Mucosa of descending colon (tissue), 3 donors: ENCODE results near the gene UTS2R. TPM values are rescaled to one million over a fixed set of nuclear protein-coding genes. Genes with fewer than 3 reads are reported as not detected.

Source experiments
- ATAC-seq: fragments of 200-7000 bp; cut with Tn5 transposase; one replicate; pipeline ENCODE4 v1.9.1; 2020; ENCODE audit warnings: mild to moderate bottlenecking, moderate library complexity
- DNase-seq, 3 donors: peaks; one replicate each; pipeline ENCODE4 v3.0.0-alpha.2; 2020
- H3K36me3 ChIP-seq: fragments of 200-600 bp; one replicate; pipeline ENCODE4 v1.8.0; 2021; ENCODE audit warnings: low read depth, mild to moderate bottlenecking
- H3K4me1 ChIP-seq: fragments of 200-600 bp; one replicate; pipeline ENCODE4 v1.8.0; 2021; ENCODE audit warnings: low read depth, mild to moderate bottlenecking
- H3K4me3 ChIP-seq: fragments of 200-600 bp; one replicate; pipeline ENCODE4 v1.8.0; 2021; ENCODE audit warnings: mild to moderate bottlenecking
- H3K9me3 ChIP-seq: fragments of 200-600 bp; one replicate; pipeline ENCODE4 v1.8.0; 2021; ENCODE audit warnings: mild to moderate bottlenecking
- intact Hi-C, 2 donors: fragments of 100-400 bp; cut with DNase I in 1 of 2; cut with micrococcal nuclease in 1 of 2; formaldehyde crosslinking; loops; one replicate each; pipeline versions ENCODE4 v1.11.0 to v1.11.1; 2022; cut with DNase I, micrococcal nuclease
- total RNA-seq, 3 donors: library from RNA; stranded (reverse); fragmentation: NEBNext Ultra II Directional in 2 of 3; extraction: Animal tissue kit (Norgen Biotek cat#: 25700) in 2 of 3; gene quantifications; one replicate each; pipeline versions ENCODE4 v1.2.1 to v1.2.4, GENCODE V29; 2021 to 2023
- TF ChIP-seq, protein P1 (sequence below): fragments of 200-600 bp; IDR thresholded peaks from one replicate; pipeline ENCODE4 v1.8.0; 2022; ENCODE audit warnings: antibody characterized with exemption, mild to moderate bottlenecking
- donor health status: DM: no; HTN: no; CAD: no; lungs with moderate emphysema.
- donor health status: DM: no; HTN: no; CAD: no.
- donor health status: DM: no; HTN: yes; CAD: no.

UTS2R gene
- total RNA-seq, 3 donors from 2014 or later: not detected

DNA sequence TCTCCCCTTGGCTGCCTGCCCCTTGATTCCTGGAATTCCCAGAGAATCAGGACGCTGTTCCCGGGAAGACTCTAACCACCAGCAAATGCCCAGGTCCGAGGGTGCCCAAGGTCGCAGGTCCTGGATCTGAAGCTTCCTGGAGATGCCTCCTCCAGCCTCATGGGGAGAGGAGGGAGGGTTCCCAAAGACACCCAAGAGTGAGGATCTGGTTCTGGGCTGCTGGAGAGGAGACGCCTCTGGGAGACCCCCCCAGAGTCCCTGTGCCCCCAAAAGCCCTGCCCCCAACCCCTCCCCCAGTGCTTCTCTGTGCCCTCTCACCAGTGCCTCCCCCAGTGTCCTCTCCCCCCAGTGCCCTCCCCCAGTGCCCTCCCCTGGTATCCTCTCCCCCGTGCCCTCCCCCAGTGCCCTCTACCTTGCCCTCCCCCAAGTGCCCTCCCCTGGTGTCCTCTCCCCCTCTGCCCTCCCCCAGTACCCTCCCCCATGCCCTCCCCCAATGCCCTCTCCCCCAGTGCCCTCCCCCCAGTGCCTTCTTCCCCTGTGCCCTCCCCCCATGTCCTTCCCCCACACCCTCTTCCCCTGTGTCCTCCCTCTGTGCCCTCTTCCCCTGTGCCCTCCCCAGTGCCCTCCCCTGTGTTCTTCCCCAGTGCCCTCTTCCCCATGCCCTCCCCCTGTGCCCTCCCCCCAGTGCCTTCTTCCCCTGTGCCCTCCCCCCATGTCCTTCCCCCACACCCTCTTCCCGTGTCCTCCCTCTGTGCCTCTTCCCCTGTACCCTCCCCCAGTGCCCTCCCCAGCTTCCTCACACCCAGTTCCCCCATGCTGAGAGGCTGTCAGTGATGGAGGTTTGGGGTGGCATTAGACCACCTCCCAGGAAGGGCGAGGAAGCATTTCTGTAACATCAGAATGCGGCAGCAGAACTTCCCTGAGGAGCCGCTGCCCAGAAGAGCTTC, 31.7 kb upstream of the UTS2R start:
- H3K4me3 ChIP-seq: no peak overlapping the region
- peak; percentile 20 for ATAC-seq
- H3K36me3 ChIP-seq: no peaks in the 10 kb centered on the region
- H3K9me3 ChIP-seq: no peaks in the 10 kb centered on the region
- H3K4me1 ChIP-seq: peaks cover 17% of the 10 kb centered on the region
- intact Hi-C loops: no loop called here
- peak in 2 of 3 donors; percentile 15 to 34 for DNase-seq
- TF ChIP-seq, protein P1, sequence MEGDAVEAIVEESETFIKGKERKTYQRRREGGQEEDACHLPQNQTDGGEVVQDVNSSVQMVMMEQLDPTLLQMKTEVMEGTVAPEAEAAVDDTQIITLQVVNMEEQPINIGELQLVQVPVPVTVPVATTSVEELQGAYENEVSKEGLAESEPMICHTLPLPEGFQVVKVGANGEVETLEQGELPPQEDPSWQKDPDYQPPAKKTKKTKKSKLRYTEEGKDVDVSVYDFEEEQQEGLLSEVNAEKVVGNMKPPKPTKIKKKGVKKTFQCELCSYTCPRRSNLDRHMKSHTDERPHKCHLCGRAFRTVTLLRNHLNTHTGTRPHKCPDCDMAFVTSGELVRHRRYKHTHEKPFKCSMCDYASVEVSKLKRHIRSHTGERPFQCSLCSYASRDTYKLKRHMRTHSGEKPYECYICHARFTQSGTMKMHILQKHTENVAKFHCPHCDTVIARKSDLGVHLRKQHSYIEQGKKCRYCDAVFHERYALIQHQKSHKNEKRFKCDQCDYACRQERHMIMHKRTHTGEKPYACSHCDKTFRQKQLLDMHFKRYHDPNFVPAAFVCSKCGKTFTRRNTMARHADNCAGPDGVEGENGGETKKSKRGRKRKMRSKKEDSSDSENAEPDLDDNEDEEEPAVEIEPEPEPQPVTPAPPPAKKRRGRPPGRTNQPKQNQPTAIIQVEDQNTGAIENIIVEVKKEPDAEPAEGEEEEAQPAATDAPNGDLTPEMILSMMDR: no peak

GRCh38 chr17:82342361-82343079, 29.0 kb upstream of the UTS2R start:
- peaks cover 7% of the 10 kb centered on the region for H3K4me1 ChIP-seq
- H3K4me3 ChIP-seq: no peak overlapping the region
- no peak for DNase-seq
- no peaks in the 10 kb centered on the region for H3K36me3 ChIP-seq
- no peaks in the 10 kb centered on the region for H3K9me3 ChIP-seq
- no peak for ATAC-seq
- TF ChIP-seq, protein P1: no peak
- intact Hi-C loops: no loop called here

DNA sequence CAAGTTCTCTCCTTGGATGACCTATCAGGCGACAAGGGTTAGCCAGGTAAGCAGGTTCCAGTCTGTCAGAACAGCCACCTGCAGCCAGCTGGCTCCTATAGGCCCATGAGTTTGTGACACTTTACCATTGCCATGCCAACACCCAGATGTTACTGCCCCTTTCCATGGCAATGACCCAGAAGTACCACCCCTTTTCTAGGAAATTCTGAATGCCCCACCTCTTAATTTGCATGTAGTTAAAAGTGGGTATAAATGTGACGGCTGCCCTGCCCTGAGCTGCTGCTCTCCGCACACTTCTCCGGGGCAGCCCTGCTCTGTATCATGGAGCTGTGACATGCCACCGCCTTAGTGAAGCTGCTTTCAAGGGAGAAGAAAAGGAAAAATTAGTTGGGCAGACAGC, 28.0 kb upstream of the UTS2R start:
- H3K4me3 ChIP-seq: no peak overlapping the region
- intact Hi-C loops: no loop called here
- TF ChIP-seq, protein P1: no peak

GRCh38 chr17:82344175-82344907, 27.2 kb upstream of the UTS2R start:
- DNase-seq: peak in 1 of 3 donors; percentile 50
- peak; percentile 18 for ATAC-seq
- H3K4me1 ChIP-seq: peaks cover 7% of the 10 kb centered on the region
- intact Hi-C loops: no loop called here
- no peak overlapping the region for H3K4me3 ChIP-seq
- no peaks in the 10 kb centered on the region for H3K9me3 ChIP-seq
- TF ChIP-seq, protein P1: no peak
- no peaks in the 10 kb centered on the region for H3K36me3 ChIP-seq

More for the DNA sequence above, 28.0 kb upstream of the UTS2R start:
- Histone ChIP-seq H3K36me3 (no peaks in the 10 kb centered on the region), H3K9me3 (no peaks in the 10 kb centered on the region), H3K4me1 (peaks cover 7% of the 10 kb centered on the region)
- DNase-seq: no peak
- no peak for ATAC-seq

- intact Hi-C loops: no loop called here
- ATAC-seq: no peak
- peak in 1 of 3 donors; percentile 45 for DNase-seq
- H3K36me3 ChIP-seq: no peaks in the 10 kb centered on the region
- H3K4me3 ChIP-seq: no peak overlapping the region
- peaks cover 4% of the 10 kb centered on the region for H3K4me1 ChIP-seq
- TF ChIP-seq, protein P1: no peak
- H3K9me3 ChIP-seq: no peaks in the 10 kb centered on the region
Measured at GRCh38 chr17:82345151-82345976, 26.2 kb upstream of the UTS2R start.
